AG09319 (cell line): ENCODE results near the gene BTRC.
"Not testable (repeated sequence)": the region's sequence is repeated elsewhere in the genome, so short reads cannot be mapped to it uniquely, and the experiment has no call there.

Source experiments
- DNase-seq: peaks from one replicate; pipeline ENCODE4 v3.0.0-alpha.2; 2010; ENCODE audit warnings: low read depth; ENCODE audit errors: extremely low read depth
- CTCF ChIP-seq: IDR thresholded peaks from 2 replicates; pipeline ENCODE4 v1.5.1; 2011; ENCODE audit warnings: low read depth, mild to moderate bottlenecking, inconsistent platforms, low read length, moderate library complexity

The BTRC gene

GRCh38 chr10:101380353-101381017 lies 26.5 kb downstream of the BTRC start:
- DNase-seq: no peak
- TF ChIP-seq CTCF: no peak

- no peak for TF ChIP-seq CTCF
Measured at GRCh38 chr10:101385866-101386658, 32.1 kb downstream of the BTRC start.

GRCh38 chr10:101386659-101387259 lies 32.8 kb downstream of the BTRC start:
- DNase-seq: no peak
- no peak for TF ChIP-seq CTCF

More at GRCh38 chr10:101385866-101386658, 32.1 kb downstream of the BTRC start:
- DNase-seq: no peak

- TF ChIP-seq CTCF: no peak
- no peak for DNase-seq
Measured at GRCh38 chr10:101388676-101389276, 34.8 kb downstream of the BTRC start.

- not testable (repeated sequence) for DNase-seq
Measured at GRCh38 chr10:101389532-101389931, 35.6 kb downstream of the BTRC start.

- TF ChIP-seq CTCF: no peak
- no peak for DNase-seq
Measured at GRCh38 chr10:101389986-101390531, 36.1 kb downstream of the BTRC start.

- no peak for DNase-seq
- no peak for TF ChIP-seq CTCF
Measured at GRCh38 chr10:101393378-101393777, 39.4 kb downstream of the BTRC start.
